ENCODE results near the gene KLC1. TPM values are rescaled to one million over a fixed set of nuclear protein-coding genes. Genes with fewer than 3 reads are reported as not detected.

Gene KLC1
- total and polyA plus RNA-seq, 4 donors = 22.9 to 131 (median 46.0) TPM

- Histone ChIP-seq H3K27ac (ENCODE audit: low read depth in 1 of 2, low read length in 2 of 2) (no peak overlapping the region), H3K27me3 (ENCODE audit: control insufficient read depth in 4 of 4, insufficient read depth in 4 of 4, low read length in 3 of 4) (no peaks in the 10 kb centered on the region), H3K4me3 (ENCODE audit: low read depth in 1 of 3, low read length in 3 of 3) (no peak overlapping the region), H3K9me3 (ENCODE audit: control insufficient read depth in 4 of 4, low read length in 3 of 4) (no peaks in the 10 kb centered on the region), H3K9ac (ENCODE audit: low read depth in 1 of 2, low read length in 2 of 2) (no peak overlapping the region), H3K4me1 (ENCODE audit: control insufficient read depth in 4 of 4, insufficient read depth in 4 of 4, low read length in 3 of 4) (no peaks in the 10 kb centered on the region), H3K36me3 (ENCODE audit: control insufficient read depth in 4 of 4, insufficient read depth in 3 of 4, low read depth in 1 of 4, low read length in 3 of 4) (peaks cover 8 to 82% (median 64%) of the 10 kb centered on the region in 4 donors)
- DNase-seq (ENCODE audit: low spot score) = no peak
- TF ChIP-seq CTCF (IDR thresholded peaks at IDR 0.05; ENCODE audit: low read depth, low read length, missing input control) (peak; percentile 25), SP1 (IDR thresholded peaks at IDR 0.05) (no peak), HNF4A (conservative IDR thresholded peaks at IDR 0.05) (no peak), HNF4G (IDR thresholded peaks at IDR 0.05) (no peak), YY1 (IDR thresholded peaks at IDR 0.05) (no peak), JUND (IDR thresholded peaks at IDR 0.05) (no peak), FOXA2 (IDR thresholded peaks at IDR 0.05) (no peak), GABPA (IDR thresholded peaks at IDR 0.05 in 1 of 2, conservative IDR thresholded peaks at IDR 0.05 in 1 of 2) (no peak), ATF3 (IDR thresholded peaks at IDR 0.05) (no peak), REST (IDR thresholded peaks at IDR 0.05) (no peak), RAD21 (IDR thresholded peaks at IDR 0.05) (peak; percentile 45 to 65), MAX (IDR thresholded peaks at IDR 0.05) (peak; percentile 37), RXRA (IDR thresholded peaks at IDR 0.05) (peak in 1 of 2 donors; percentile 21), NR2F2 (IDR thresholded peaks at IDR 0.05) (no peak), TAF1 (conservative IDR thresholded peaks at IDR 0.05) (no peak), FOXA1 (IDR thresholded peaks at IDR 0.05) (no peak), ZBTB33 (IDR thresholded peaks at IDR 0.05) (no peak), EGR1 (IDR thresholded peaks at IDR 0.05; ENCODE audit: low read depth in 2 of 2) (no peak)
- WGBS = 60% methylated on average over 13 of the region's 13 CpGs
Measured at GRCh38 chr14:103679351-103679750, 50.3 kb downstream of the KLC1 start.

Data from liver (tissue), 9 donors.